ENCODE results near the gene POU2F1. TPM values are rescaled to one million over a fixed set of nuclear protein-coding genes. Genes with fewer than 3 reads are reported as not detected.

POU2F1 gene
- total and polyA plus RNA-seq, 2 donors (not counting 1 experiment from before 2014, with no cell fraction given), result 5.2 to 48.8 TPM

- no peak overlapping the region for H3K27ac Mint-ChIP-seq
- H3K36me3 ChIP-seq (replicated peaks in 1 of 2; ENCODE audit: control extremely low read depth in 1 of 2, control insufficient read depth in 1 of 2, extremely low read depth in 1 of 2, insufficient read depth in 2 of 2, low read length in 1 of 2), result no peaks in the 10 kb centered on the region
- WGBS (ENCODE audit: insufficient coverage), result 92% methylated on average over 6 of the region's 10 CpGs
Observed at GRCh38 chr1:167344615-167345385, 124.1 kb downstream of the POU2F1 start.

More at GRCh38 chr1:167344615-167345385, 124.1 kb downstream of the POU2F1 start:
- ATAC-seq (ENCODE audit: low read depth) (no peak), DNase-seq (no peak)
- H3K4me1 ChIP-seq (ENCODE audit: control insufficient read depth in 2 of 2, insufficient read depth in 2 of 2, low read length in 2 of 2), result peaks cover 4 to 7% of the 10 kb centered on the region in 2 donors
- H3K4me3 Mint-ChIP-seq, result no peak overlapping the region
- intact Hi-C loops (cut with micrococcal nuclease), result loop anchor here (5.0 kb wide), 1 partner anchor 37 kb away; no protein-coding TSS in a partner anchor
- no peak overlapping the region for H3K4me3 ChIP-seq (ENCODE audit: control extremely low read depth in 1 of 5, extremely low read depth in 1 of 5, insufficient read depth in 1 of 5, low read depth in 2 of 5, low read length in 4 of 5)
- no peaks in the 10 kb centered on the region for H3K27me3 ChIP-seq (replicated peaks in 1 of 4; ENCODE audit: control extremely low read depth in 1 of 4, control insufficient read depth in 3 of 4, insufficient read depth in 4 of 4, low read length in 3 of 4)
- H3K9me3 Mint-ChIP-seq (ENCODE audit: insufficient read depth), result no peaks in the 10 kb centered on the region
- POLR2A ChIA-PET, result no interaction called here
- H3K9me3 ChIP-seq (ENCODE audit: control extremely low read depth in 1 of 3, control insufficient read depth in 2 of 3, insufficient read depth in 1 of 3, low read length in 2 of 3), result no peaks in the 10 kb centered on the region
- H3K27ac ChIP-seq (ENCODE audit: low read length in 2 of 2), result no peak overlapping the region
- peaks cover 9% of the 10 kb centered on the region for H4K20me1 ChIP-seq (ENCODE audit: control insufficient read depth, insufficient read depth, low read length, poor library complexity, severe bottlenecking)
- no peak for TF ChIP-seq CTCF (IDR thresholded peaks at IDR 0.05)
- no peak for TF ChIP-seq EZH2 (IDR thresholded peaks at IDR 0.05; ENCODE audit: borderline replicate concordance, insufficient read depth, low read depth, low read length, poor library complexity, severe bottlenecking)
- no peak overlapping the region for H2AFZ ChIP-seq (ENCODE audit: insufficient read depth, low read depth, low read length, poor library complexity, severe bottlenecking)
- CTCF ChIA-PET, result interaction anchor here (1.0 to 6.9 kb wide), 5 partner anchors 12 to 124 kb away, joined by 4 to 188 read pairs (median 6); partner anchors contain the start of gene POU2F1
- peaks cover 90% of the 10 kb centered on the region for H3K79me2 ChIP-seq (ENCODE audit: control insufficient read depth, insufficient read depth, low read length)
- H3K4me1 Mint-ChIP-seq, result peaks cover 17% of the 10 kb centered on the region
- no peak overlapping the region for H3K4me2 ChIP-seq (replicated peaks; ENCODE audit: low read depth, low read length, poor library complexity, severe bottlenecking)
- no peak overlapping the region for H3K9ac ChIP-seq (ENCODE audit: low read length)
- no peaks in the 10 kb centered on the region for H3K27me3 Mint-ChIP-seq
